A673 (cell line): ENCODE results near the gene SMARCC1. TPM values are rescaled to one million over a fixed set of nuclear protein-coding genes. Genes with fewer than 3 reads are reported as not detected.

Experiments
- BruUV-seq: library from RNA; stranded (reverse); fragments of 400-500 nt; replicated peaks from 2 replicates; lab custom pipeline; 2021; lab: Mats Ljungman, UMichigan
- CTCF ChIA-PET: fragments of 300-600 bp; sonication (Branson Sonifier 250); formaldehyde crosslinking; loops from one replicate; lab custom pipeline; 2022; ENCODE audit warnings: antibody characterized with exemption; lab: Charles Lee
- POLR2A ChIA-PET: fragments of 300-600 bp; sonication (Branson Sonifier 250); formaldehyde crosslinking; loops from one replicate; lab custom pipeline; 2022; ENCODE audit warnings: antibody characterized with exemption; ENCODE audit not compliant: low non-redundant PET; lab: Charles Lee
- DNase-seq: peaks from one replicate; pipeline ENCODE4 v3.0.0-alpha.2; 2015; ENCODE audit warnings: low spot score
- H3K27ac ChIP-seq: fragments of 200-600 bp; sonication (generic); 2 replicates; pipeline ENCODE4 v1.5.1; 2016; ENCODE audit warnings: mixed run types, low read depth, mild to moderate bottlenecking, mixed read lengths, antibody characterized with exemption, low read length; ENCODE audit not compliant: poor library complexity, severe bottlenecking
- H3K27me3 ChIP-seq: fragments of 200-600 bp; sonication (generic); replicated peaks from 2 replicates; pipeline ENCODE4 v1.6.1; 2017; ENCODE audit warnings: mixed run types, low read depth, mild to moderate bottlenecking, mixed read lengths, antibody characterized with exemption, low read length; ENCODE audit not compliant: insufficient read depth, poor library complexity
- H3K36me3 ChIP-seq: fragments of 200-600 bp; sonication (generic); 2 replicates; pipeline ENCODE4 v1.6.1; 2016; ENCODE audit warnings: mixed run types, mild to moderate bottlenecking, mixed read lengths, antibody characterized with exemption, low read length; ENCODE audit not compliant: insufficient read depth, poor library complexity, severe bottlenecking
- H3K4me1 ChIP-seq: fragments of 200-600 bp; sonication (generic); 2 replicates; pipeline ENCODE4 v1.6.1; 2017; ENCODE audit warnings: mixed run types, mild to moderate bottlenecking, mixed read lengths, antibody characterized with exemption, low read length; ENCODE audit not compliant: insufficient read depth, poor library complexity, severe bottlenecking
- H3K4me3 ChIP-seq: fragments of 200-600 bp; sonication (generic); 2 replicates; pipeline ENCODE4 v1.5.1; 2016; ENCODE audit warnings: low read depth, mixed run types, mild to moderate bottlenecking, mixed read lengths, low read length; ENCODE audit not compliant: poor library complexity, severe bottlenecking
- H3K9me3 ChIP-seq: fragments of 200-600 bp; sonication (generic); 2 replicates; pipeline ENCODE4 v1.6.1; 2016; ENCODE audit warnings: mixed run types, low read depth, mild to moderate bottlenecking, mixed read lengths, antibody characterized with exemption, low read length; ENCODE audit not compliant: poor library complexity, severe bottlenecking
- CTCF ChIP-seq: fragments of 300-800, 200-600 bp; sonication (generic); conservative IDR thresholded peaks from 2 replicates; pipeline ENCODE4 v1.5.1; 2017; ENCODE audit warnings: low read depth, mild to moderate bottlenecking, antibody characterized with exemption, low read length, moderate library complexity, mixed read lengths
- EZH2 ChIP-seq: fragments of 200-600 bp; sonication (generic); IDR thresholded peaks from 2 replicates; pipeline ENCODE4 v1.6.1; 2017; ENCODE audit warnings: borderline replicate concordance, low read depth, mild to moderate bottlenecking, mixed read lengths, antibody characterized with exemption, low read length; ENCODE audit not compliant: poor library complexity, severe bottlenecking
- intact Hi-C: fragments of 100-400 bp; cut with micrococcal nuclease; formaldehyde crosslinking; loops from one replicate; pipeline ENCODE4 v1.10.0; 2022; ENCODE audit not compliant: unreplicated experiment
- total RNA-seq: library from RNA; stranded (reverse); gene quantifications from 2 replicates; pipeline ENCODE4 v1.2.3, GENCODE V29; 2021

The SMARCC1 gene
- total RNA-seq, 1 experiment from 2014 or later = 126 TPM

GRCh38 chr3:47741925-47742324 lies 39.8 kb downstream of the SMARCC1 start:
- BruUV-seq = no TSS peak
- TF ChIP-seq CTCF = no peak
- no peak for TF ChIP-seq EZH2
- DNase-seq = no peak
- H3K4me3 ChIP-seq = no peak overlapping the region
- no peaks in the 10 kb centered on the region for H3K4me1 ChIP-seq
- H3K27me3 ChIP-seq = no peaks in the 10 kb centered on the region
- ChIA-PET CTCF (no interaction called here), POLR2A (no interaction called here)
- H3K27ac ChIP-seq = no peak overlapping the region
- peaks cover 17% of the 10 kb centered on the region for H3K36me3 ChIP-seq
- intact Hi-C loops = no loop called here
- no peaks in the 10 kb centered on the region for H3K9me3 ChIP-seq

- BruUV-seq = no TSS peak
- peaks cover 62% of the 10 kb centered on the region for H3K36me3 ChIP-seq
- H3K4me1 ChIP-seq = no peaks in the 10 kb centered on the region
- ChIA-PET CTCF (no interaction called here), POLR2A (interaction anchor here (0.5 kb wide), 1 partner anchor 48 kb away, joined by 10 read pairs; no protein-coding TSS in a partner anchor)
- DNase-seq = no peak
- intact Hi-C loops = no loop called here
- H3K27ac ChIP-seq = no peak overlapping the region
- no peaks in the 10 kb centered on the region for H3K27me3 ChIP-seq
- TF ChIP-seq EZH2 (no peak), CTCF (no peak)
- H3K4me3 ChIP-seq = no peak overlapping the region
- H3K9me3 ChIP-seq = no peaks in the 10 kb centered on the region
These were observed 49.5 kb downstream of the SMARCC1 start for GRCh38 chr3:47732143-47732542.

- no peaks in the 10 kb centered on the region for H3K4me1 ChIP-seq
- H3K36me3 ChIP-seq = peaks cover 68% of the 10 kb centered on the region
- H3K27ac ChIP-seq = no peak overlapping the region
- no peak for DNase-seq
- H3K4me3 ChIP-seq = no peak overlapping the region
- POLR2A ChIA-PET = no interaction called here
- CTCF ChIA-PET = no interaction called here
- no TSS peak for BruUV-seq
- H3K9me3 ChIP-seq = no peaks in the 10 kb centered on the region
- TF ChIP-seq CTCF (no peak), EZH2 (no peak)
- intact Hi-C loops = no loop called here
- H3K27me3 ChIP-seq = no peaks in the 10 kb centered on the region
These were observed 50.6 kb downstream of the SMARCC1 start for GRCh38 chr3:47731061-47731460.
